Eye (tissue), 1 donor: ENCODE measurements around the gene ATXN7.

Source experiments
- DNase-seq: peaks from one replicate; pipeline ENCODE4 v3.0.0-alpha.2; 2015

The ATXN7 gene

GRCh38 chr3:63992516-63993209 lies 129.0 kb downstream of the ATXN7 start:
- no peak for DNase-seq

GRCh38 chr3:63993653-63994079 lies 130.0 kb downstream of the ATXN7 start:
- DNase-seq = peak; percentile 90

- no peak for DNase-seq
These were observed 131.4 kb downstream of the ATXN7 start for GRCh38 chr3:63995086-63995485.

GRCh38 chr3:63998852-63999754 lies 135.4 kb downstream of the ATXN7 start:
- no peak for DNase-seq

GRCh38 chr3:64000453-64001055 lies 136.9 kb downstream of the ATXN7 start:
- DNase-seq = no peak

GRCh38 chr3:64002233-64002632 lies 138.6 kb downstream of the ATXN7 start:
- no peak for DNase-seq

GRCh38 chr3:64003589-64003988 lies 139.9 kb downstream of the ATXN7 start:
- DNase-seq = no peak

- DNase-seq = no peak
These were observed 144.3 kb downstream of the ATXN7 start for GRCh38 chr3:64008017-64008416.

- no peak for DNase-seq
These were observed 145.1 kb downstream of the ATXN7 start for GRCh38 chr3:64008487-64009351.

GRCh38 chr3:64009528-64009927 lies 145.9 kb downstream of the ATXN7 start:
- no peak for DNase-seq

GRCh38 chr3:64010199-64010598 lies 146.5 kb downstream of the ATXN7 start:
- no peak for DNase-seq

- no peak for DNase-seq
These were observed 148.0 kb downstream of the ATXN7 start for GRCh38 chr3:64011685-64012084.

GRCh38 chr3:64016941-64017620 lies 153.4 kb downstream of the ATXN7 start:
- DNase-seq = no peak

GRCh38 chr3:64019271-64019670 lies 155.6 kb downstream of the ATXN7 start:
- no peak for DNase-seq

GRCh38 chr3:64019879-64020278 lies 156.2 kb downstream of the ATXN7 start:
- DNase-seq = no peak

GRCh38 chr3:64021922-64022321 lies 158.3 kb downstream of the ATXN7 start:
- no peak for DNase-seq

- peak; percentile 22 for DNase-seq
These were observed 159.0 kb downstream of the ATXN7 start for GRCh38 chr3:64022451-64023186.

- DNase-seq = peak; percentile 93
These were observed 159.7 kb downstream of the ATXN7 start, which contains the start of gene PSMD6 for GRCh38 chr3:64023187-64023860. PSMD6 (minus strand) TSS chr3:64023494; CDS start chr3:64023419, 75 bp downstream.

GRCh38 chr3:64023861-64024223 lies 160.2 kb downstream of the ATXN7 start:
- DNase-seq = no peak

- DNase-seq = no peak
These were observed 162.7 kb downstream of the ATXN7 start for GRCh38 chr3:64026346-64026745.

- DNase-seq = no peak
These were observed 164.0 kb downstream of the ATXN7 start for GRCh38 chr3:64027658-64028057.
